ENCODE data around the gene DENND4B.
"Not testable (repeated sequence)": the region's sequence is repeated elsewhere in the genome, so short reads cannot be mapped to it uniquely, and the experiment has no call there.

- TF ChIP-seq, protein P1, sequence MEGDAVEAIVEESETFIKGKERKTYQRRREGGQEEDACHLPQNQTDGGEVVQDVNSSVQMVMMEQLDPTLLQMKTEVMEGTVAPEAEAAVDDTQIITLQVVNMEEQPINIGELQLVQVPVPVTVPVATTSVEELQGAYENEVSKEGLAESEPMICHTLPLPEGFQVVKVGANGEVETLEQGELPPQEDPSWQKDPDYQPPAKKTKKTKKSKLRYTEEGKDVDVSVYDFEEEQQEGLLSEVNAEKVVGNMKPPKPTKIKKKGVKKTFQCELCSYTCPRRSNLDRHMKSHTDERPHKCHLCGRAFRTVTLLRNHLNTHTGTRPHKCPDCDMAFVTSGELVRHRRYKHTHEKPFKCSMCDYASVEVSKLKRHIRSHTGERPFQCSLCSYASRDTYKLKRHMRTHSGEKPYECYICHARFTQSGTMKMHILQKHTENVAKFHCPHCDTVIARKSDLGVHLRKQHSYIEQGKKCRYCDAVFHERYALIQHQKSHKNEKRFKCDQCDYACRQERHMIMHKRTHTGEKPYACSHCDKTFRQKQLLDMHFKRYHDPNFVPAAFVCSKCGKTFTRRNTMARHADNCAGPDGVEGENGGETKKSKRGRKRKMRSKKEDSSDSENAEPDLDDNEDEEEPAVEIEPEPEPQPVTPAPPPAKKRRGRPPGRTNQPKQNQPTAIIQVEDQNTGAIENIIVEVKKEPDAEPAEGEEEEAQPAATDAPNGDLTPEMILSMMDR (IDR thresholded peaks at IDR 0.05), result not testable (repeated sequence)
- not testable (repeated sequence) for TF ChIP-seq POLR2A (IDR thresholded peaks at IDR 0.05)
Observed at GRCh38 chr1:153910560-153910959, 36.0 kb downstream of the DENND4B start.

Measured in right lobe of liver (tissue), 4 donors.